GM10266 (cell line): ENCODE results near the gene MYH6.

Source experiments
- DNase-seq: peaks from one replicate; pipeline ENCODE4 v3.0.0; 2012; ENCODE audit errors: extremely low spot score
- CTCF ChIP-seq: IDR thresholded peaks from 2 replicates; pipeline ENCODE4 v1.5.1; 2012; ENCODE audit warnings: mild to moderate bottlenecking, low read depth; ENCODE audit not compliant: control insufficient read depth, insufficient read depth; ENCODE audit errors: missing control alignments

Gene MYH6

GRCh38 chr14:23362200-23362599 is 45.9 kb downstream of the MYH6 start:
- TF ChIP-seq CTCF: no peak
- DNase-seq: no peak

DNA sequence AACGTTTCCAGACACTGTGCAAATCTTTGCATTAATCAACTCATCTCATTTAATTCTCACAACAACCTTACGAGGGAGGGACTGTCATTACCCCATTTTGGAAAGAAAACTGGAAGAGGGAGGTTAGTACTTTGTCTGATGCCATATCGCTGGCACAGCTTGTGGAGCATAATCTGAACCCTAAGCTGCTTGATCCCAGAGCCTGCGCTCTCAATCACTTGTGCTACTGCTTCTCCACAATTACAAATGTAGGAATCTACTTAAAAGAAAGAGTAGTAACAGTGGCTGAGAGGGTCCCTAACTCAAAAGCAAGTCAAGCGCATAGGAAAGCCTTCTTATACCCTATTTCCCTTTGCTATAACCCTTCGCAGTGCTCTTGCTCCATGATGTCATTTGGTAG is 46.3 kb downstream of the MYH6 start:
- TF ChIP-seq CTCF: no peak
- DNase-seq: no peak

- no peak for TF ChIP-seq CTCF
These were observed 46.8 kb downstream of the MYH6 start for GRCh38 chr14:23361320-23361719.

DNA sequence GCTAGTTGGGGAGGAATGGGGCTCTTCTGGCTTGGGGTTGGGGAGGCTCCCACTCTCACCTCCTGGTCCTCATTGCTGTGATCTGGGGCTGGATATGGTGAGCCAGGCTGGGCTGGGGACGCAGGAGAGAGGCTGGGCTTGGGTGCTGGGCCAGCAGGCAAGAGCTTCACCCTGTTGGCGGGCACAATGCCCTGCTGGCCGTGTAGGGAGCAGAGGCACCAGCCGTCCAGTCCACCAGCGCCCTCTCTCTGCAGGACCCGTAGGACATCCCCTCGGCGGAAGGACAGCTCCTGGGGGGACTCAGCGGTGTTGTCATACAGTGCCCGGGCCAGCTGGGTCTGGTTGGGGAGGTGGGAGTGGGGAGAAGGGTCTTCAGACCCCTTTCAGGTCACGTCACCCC is 47.6 kb downstream of the MYH6 start:
- TF ChIP-seq CTCF: no peak
- no peak for DNase-seq

More at GRCh38 chr14:23361320-23361719, 46.8 kb downstream of the MYH6 start:
- DNase-seq: no peak

- no peak for TF ChIP-seq CTCF
- DNase-seq: no peak
These were observed 48.2 kb downstream of the MYH6 start for GRCh38 chr14:23359722-23360447.

DNA sequence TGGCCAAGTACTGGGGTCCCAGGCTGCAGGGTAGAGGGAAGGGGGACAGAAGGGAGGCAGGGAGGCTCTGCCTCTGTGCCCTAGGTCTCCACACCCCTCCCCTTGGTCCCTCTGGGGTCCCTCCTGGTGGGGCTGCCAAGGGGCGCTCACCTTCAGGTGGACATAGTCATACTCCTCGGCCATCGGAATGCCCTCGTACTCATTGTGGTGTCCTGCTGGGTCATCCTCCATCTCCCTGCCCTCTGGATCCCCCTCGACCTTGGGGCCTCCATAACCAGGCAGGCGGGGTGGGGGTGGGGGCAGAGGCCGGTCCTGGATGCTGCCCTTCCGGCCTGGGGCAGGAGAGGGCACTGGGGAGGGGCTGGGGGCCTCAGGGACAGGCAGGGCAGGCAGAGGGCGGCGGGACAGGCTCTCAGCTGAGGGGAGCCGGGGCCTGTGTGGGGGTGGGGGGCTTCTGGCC is 48.9 kb downstream of the MYH6 start:
- TF ChIP-seq CTCF: no peak
- no peak for DNase-seq

- no peak for DNase-seq
- no peak for TF ChIP-seq CTCF
These were observed 49.4 kb downstream of the MYH6 start for GRCh38 chr14:23358553-23359166.
